ENCODE results near the gene SART3. TPM values are rescaled to one million over a fixed set of nuclear protein-coding genes. Genes with fewer than 3 reads are reported as not detected.
"Not testable (repeated sequence)": the region's sequence is repeated elsewhere in the genome, so short reads cannot be mapped to it uniquely, and the experiment has no call there.

Gene SART3
- total RNA-seq, 3 donors from 2014 or later (not counting 1 experiment from before 2014, with no cell fraction given): 76.5 to 107 (median 78.3) TPM

DNA sequence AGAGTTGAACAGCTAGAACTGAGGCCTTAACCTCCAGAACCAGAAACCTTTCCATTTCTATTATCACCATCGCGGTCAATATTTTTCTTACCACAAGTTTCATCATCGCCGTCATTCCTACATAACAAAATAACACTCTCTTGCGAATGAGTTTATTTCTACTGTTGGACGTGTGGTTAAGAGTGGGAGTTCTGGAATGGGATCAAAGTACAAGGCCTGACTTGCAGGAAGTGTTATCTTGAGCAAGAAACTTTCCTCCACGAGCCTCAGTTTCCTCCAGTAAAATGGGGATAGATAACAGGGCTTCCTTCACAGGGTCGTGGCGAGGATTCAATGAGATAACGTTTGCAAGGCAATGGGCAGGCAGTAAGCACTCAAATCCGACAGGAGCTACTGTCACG, 652 bp downstream of the SART3 start:
- peaks cover 34% of the 10 kb centered on the region for H3K4me1 ChIP-seq (ENCODE audit: control insufficient read depth, insufficient read depth, low read length)
- Mint-ChIP-seq H3K9me3 (no peaks in the 10 kb centered on the region), H3K36me3 (no peaks in the 10 kb centered on the region), H3K27me3 (ENCODE audit: low read depth in 2 of 2) (no peaks in the 10 kb centered on the region), H3K4me3 (peak overlapping the region; percentile 100), H3K27ac (peak overlapping the region; percentile 99 to 100), H3K4me1 (peaks cover 53 to 58% of the 10 kb centered on the region in 2 donors)
- peak overlapping the region; percentile 75 for H3K4me3 ChIP-seq (ENCODE audit: low read length)
- H3K36me3 ChIP-seq (ENCODE audit: control insufficient read depth, insufficient read depth, low read length): peaks cover 14% of the 10 kb centered on the region
- no peaks in the 10 kb centered on the region for H3K27me3 ChIP-seq (ENCODE audit: control insufficient read depth, insufficient read depth, low read length)
- peak in 1 of 2 donors; percentile 27 for DNase-seq
- intact Hi-C loops (cut with micrococcal nuclease): loop anchor here (2.0 to 10.0 kb wide), 3 partner anchors 72 to 492 kb away; partner anchors contain the start of genes SELPLG and USP30
- TF ChIP-seq, protein P1, sequence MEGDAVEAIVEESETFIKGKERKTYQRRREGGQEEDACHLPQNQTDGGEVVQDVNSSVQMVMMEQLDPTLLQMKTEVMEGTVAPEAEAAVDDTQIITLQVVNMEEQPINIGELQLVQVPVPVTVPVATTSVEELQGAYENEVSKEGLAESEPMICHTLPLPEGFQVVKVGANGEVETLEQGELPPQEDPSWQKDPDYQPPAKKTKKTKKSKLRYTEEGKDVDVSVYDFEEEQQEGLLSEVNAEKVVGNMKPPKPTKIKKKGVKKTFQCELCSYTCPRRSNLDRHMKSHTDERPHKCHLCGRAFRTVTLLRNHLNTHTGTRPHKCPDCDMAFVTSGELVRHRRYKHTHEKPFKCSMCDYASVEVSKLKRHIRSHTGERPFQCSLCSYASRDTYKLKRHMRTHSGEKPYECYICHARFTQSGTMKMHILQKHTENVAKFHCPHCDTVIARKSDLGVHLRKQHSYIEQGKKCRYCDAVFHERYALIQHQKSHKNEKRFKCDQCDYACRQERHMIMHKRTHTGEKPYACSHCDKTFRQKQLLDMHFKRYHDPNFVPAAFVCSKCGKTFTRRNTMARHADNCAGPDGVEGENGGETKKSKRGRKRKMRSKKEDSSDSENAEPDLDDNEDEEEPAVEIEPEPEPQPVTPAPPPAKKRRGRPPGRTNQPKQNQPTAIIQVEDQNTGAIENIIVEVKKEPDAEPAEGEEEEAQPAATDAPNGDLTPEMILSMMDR (IDR thresholded peaks at IDR 0.05): no peak
- no peaks in the 10 kb centered on the region for H3K9me3 ChIP-seq (ENCODE audit: control insufficient read depth, insufficient read depth, low read length)
- peak overlapping the region; percentile 92 for H3K27ac ChIP-seq (ENCODE audit: low read length)
- WGBS (ENCODE audit: insufficient coverage): 2% methylated on average over 9 of the region's 12 CpGs
- ATAC-seq: no peak

DNA sequence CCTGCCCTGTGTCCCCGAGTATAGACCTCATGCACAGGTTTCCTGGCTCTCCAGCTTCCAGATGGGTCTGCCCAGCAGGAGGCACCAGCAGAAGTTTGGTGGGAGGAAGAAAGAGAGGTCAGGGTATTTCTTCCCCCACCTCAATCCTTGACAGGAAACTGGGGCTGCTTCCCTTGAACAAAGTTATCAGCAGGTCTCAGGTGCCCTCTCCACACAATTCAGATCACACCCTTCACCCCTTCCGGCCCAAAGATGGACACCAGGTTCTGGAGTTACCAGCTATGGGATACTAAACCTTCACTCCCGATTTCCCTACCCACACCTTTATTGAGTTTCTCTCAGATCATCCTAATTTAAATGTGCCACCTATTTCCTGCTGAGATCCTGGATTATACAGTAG, 1.2 kb downstream of the SART3 start:
- no peak overlapping the region for H3K27ac ChIP-seq (ENCODE audit: low read length)
- no peaks in the 10 kb centered on the region for H3K36me3 Mint-ChIP-seq
- H3K4me1 Mint-ChIP-seq: peaks cover 57 to 62% of the 10 kb centered on the region in 2 donors
- TF ChIP-seq, protein P1 (IDR thresholded peaks at IDR 0.05): no peak
- intact Hi-C loops (cut with micrococcal nuclease): loop anchor here (2.0 to 10.0 kb wide), 3 partner anchors 73 to 493 kb away; partner anchors contain the start of genes SELPLG and USP30
- H3K27me3 ChIP-seq (ENCODE audit: control insufficient read depth, insufficient read depth, low read length): no peaks in the 10 kb centered on the region
- H3K4me3 Mint-ChIP-seq: peak overlapping the region; percentile 100
- peaks cover 34% of the 10 kb centered on the region for H3K4me1 ChIP-seq (ENCODE audit: control insufficient read depth, insufficient read depth, low read length)
- DNase-seq: no peak
- no peak for ATAC-seq
- H3K27me3 Mint-ChIP-seq (ENCODE audit: low read depth in 2 of 2): no peaks in the 10 kb centered on the region
- H3K36me3 ChIP-seq (ENCODE audit: control insufficient read depth, insufficient read depth, low read length): peaks cover 9% of the 10 kb centered on the region
- H3K9me3 ChIP-seq (ENCODE audit: control insufficient read depth, insufficient read depth, low read length): no peaks in the 10 kb centered on the region
- 48% methylated on average over 3 of the region's 3 CpGs for WGBS (ENCODE audit: insufficient coverage)
- H3K27ac Mint-ChIP-seq: peak overlapping the region; percentile 99 to 100
- H3K4me3 ChIP-seq (ENCODE audit: low read length): no peak overlapping the region
- H3K9me3 Mint-ChIP-seq: no peaks in the 10 kb centered on the region

DNA sequence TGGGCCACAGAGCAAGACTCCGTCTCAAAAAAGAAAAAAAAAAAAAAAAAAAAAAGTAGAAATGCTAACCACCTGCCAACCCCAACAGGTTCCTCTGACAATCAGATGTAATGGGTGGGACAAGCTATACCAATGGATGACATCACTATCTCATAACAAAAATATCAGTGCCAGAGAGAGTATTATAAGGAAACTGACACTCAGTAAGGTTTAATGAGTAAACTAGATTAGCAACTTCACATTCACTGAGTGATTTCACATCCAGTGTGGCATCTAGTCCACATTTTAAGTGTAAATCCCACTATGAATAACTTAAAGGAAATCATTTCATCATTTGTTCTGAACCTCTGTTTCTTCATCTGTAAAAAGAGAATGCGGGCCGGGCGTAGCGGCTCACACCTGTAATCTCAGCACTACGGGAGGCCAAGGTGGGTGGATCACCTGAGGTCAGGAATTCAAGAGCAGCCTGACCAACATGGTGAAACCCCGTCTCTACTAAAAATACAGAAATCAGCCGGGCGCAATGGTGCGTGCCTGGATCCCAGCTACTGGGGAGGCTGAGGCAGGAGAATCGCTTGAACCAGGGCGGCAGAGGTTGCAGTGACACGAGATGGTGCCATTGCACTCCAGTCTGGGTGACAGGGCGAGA, 1.8 kb downstream of the SART3 start:
- ATAC-seq: no peak
- H3K27ac Mint-ChIP-seq: peak overlapping the region; percentile 99 to 100
- intact Hi-C loops (cut with micrococcal nuclease): no loop called here
- TF ChIP-seq, protein P1 (IDR thresholded peaks at IDR 0.05): no peak
- 83% methylated on average over 13 of the region's 14 CpGs for WGBS (ENCODE audit: insufficient coverage)
- H3K9me3 Mint-ChIP-seq: no peaks in the 10 kb centered on the region
- no peak overlapping the region for H3K27ac ChIP-seq (ENCODE audit: low read length)
- no peaks in the 10 kb centered on the region for H3K27me3 ChIP-seq (ENCODE audit: control insufficient read depth, insufficient read depth, low read length)
- H3K36me3 Mint-ChIP-seq: no peaks in the 10 kb centered on the region
- H3K4me1 ChIP-seq (ENCODE audit: control insufficient read depth, insufficient read depth, low read length): peaks cover 34% of the 10 kb centered on the region
- peak overlapping the region; percentile 100 for H3K4me3 Mint-ChIP-seq
- peaks cover 59 to 64% of the 10 kb centered on the region in 2 donors for H3K4me1 Mint-ChIP-seq
- H3K27me3 Mint-ChIP-seq (ENCODE audit: low read depth in 2 of 2): no peaks in the 10 kb centered on the region
- DNase-seq: peak in 1 of 2 donors; percentile 26
- no peaks in the 10 kb centered on the region for H3K9me3 ChIP-seq (ENCODE audit: control insufficient read depth, insufficient read depth, low read length)
- H3K4me3 ChIP-seq (ENCODE audit: low read length): no peak overlapping the region
- H3K36me3 ChIP-seq (ENCODE audit: control insufficient read depth, insufficient read depth, low read length): peaks cover 4% of the 10 kb centered on the region

DNA sequence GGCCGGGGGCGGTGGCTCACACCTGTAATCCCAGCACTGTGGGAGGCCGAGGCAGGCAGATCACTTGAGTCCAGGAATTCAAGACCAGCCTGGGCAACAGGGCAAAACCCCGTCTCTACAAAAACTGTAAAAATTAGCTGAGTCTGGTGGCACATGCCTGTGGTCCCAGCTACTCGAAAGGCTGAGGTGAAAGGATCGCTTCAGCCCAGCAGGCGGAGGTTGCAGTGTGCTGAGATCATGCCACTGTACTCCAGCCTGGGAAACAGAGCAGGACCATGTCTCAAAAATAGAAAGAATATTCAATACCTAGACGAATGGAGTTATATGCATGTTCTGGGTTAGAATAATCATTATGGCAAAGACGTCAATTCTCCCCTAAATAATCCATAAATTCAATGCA, 5.6 kb downstream of the SART3 start:
- H3K27ac ChIP-seq (ENCODE audit: low read length); H3K27me3 Mint-ChIP-seq (ENCODE audit: low read depth in 2 of 2); H3K9me3 Mint-ChIP-seq; H3K4me3 ChIP-seq (ENCODE audit: low read length); H3K4me3 Mint-ChIP-seq; H3K27me3 ChIP-seq (ENCODE audit: control insufficient read depth, insufficient read depth, low read length); ATAC-seq; H3K27ac Mint-ChIP-seq; H3K36me3 ChIP-seq (ENCODE audit: control insufficient read depth, insufficient read depth, low read length); DNase-seq; H3K36me3 Mint-ChIP-seq; intact Hi-C loops (cut with micrococcal nuclease); H3K9me3 ChIP-seq (ENCODE audit: control insufficient read depth, insufficient read depth, low read length): not testable (repeated sequence)
- 97% methylated on average over 7 of the region's 9 CpGs for WGBS (ENCODE audit: insufficient coverage)
- peaks cover 18% of the 10 kb centered on the region for H3K4me1 ChIP-seq (ENCODE audit: control insufficient read depth, insufficient read depth, low read length)
- peaks cover 70 to 71% of the 10 kb centered on the region in 2 donors for H3K4me1 Mint-ChIP-seq
